Measurements from ENCODE around the gene BCAN. TPM values are rescaled to one million over a fixed set of nuclear protein-coding genes. Genes with fewer than 3 reads are reported as not detected.

The BCAN gene
- total RNA-seq, 1 experiment from 2014 or later = 0.37 TPM

- CTCF ChIA-PET = interaction anchor here (0.5 to 20.9 kb wide), 13 partner anchors 9 to 268 kb away, joined by 3 to 396 read pairs (median 7); partner anchors contain the start of genes INSRR and NES
- no peaks in the 10 kb centered on the region for H3K9me3 Mint-ChIP-seq (ENCODE audit: unreplicated experiment)
- H3K4me3 Mint-ChIP-seq (ENCODE audit: unreplicated experiment) = peak overlapping the region; percentile 5
- intact Hi-C loops (cut with micrococcal nuclease) = no loop called here
- no peak for TF ChIP-seq CTCF (IDR thresholded peaks at IDR 0.05; ENCODE audit: unreplicated experiment)
- POLR2A ChIA-PET = no interaction called here
- no peak for DNase-seq (ENCODE audit: unreplicated experiment)
- no TSS peak for BruUV-seq (replicated peaks)
- no peak overlapping the region for H3K27ac Mint-ChIP-seq (ENCODE audit: low read depth, unreplicated experiment)
- peaks cover 12% of the 10 kb centered on the region for H3K4me1 Mint-ChIP-seq (ENCODE audit: insufficient read depth, unreplicated experiment)
- peaks cover 78% of the 10 kb centered on the region for H3K27me3 Mint-ChIP-seq (ENCODE audit: insufficient read depth, unreplicated experiment)
- H3K36me3 Mint-ChIP-seq (ENCODE audit: insufficient read depth, unreplicated experiment) = no peaks in the 10 kb centered on the region
Measured at GRCh38 chr1:156622581-156623297, 19.2 kb upstream of the BCAN start.

- Mint-ChIP-seq H3K27me3 (ENCODE audit: insufficient read depth, unreplicated experiment) (peaks cover 72% of the 10 kb centered on the region), H3K27ac (ENCODE audit: low read depth, unreplicated experiment) (no peak overlapping the region), H3K9me3 (ENCODE audit: unreplicated experiment) (no peaks in the 10 kb centered on the region), H3K36me3 (ENCODE audit: insufficient read depth, unreplicated experiment) (no peaks in the 10 kb centered on the region), H3K4me1 (ENCODE audit: insufficient read depth, unreplicated experiment) (peaks cover 12% of the 10 kb centered on the region), H3K4me3 (ENCODE audit: unreplicated experiment) (peak overlapping the region; percentile 56)
- intact Hi-C loops (cut with micrococcal nuclease) = no loop called here
- no TSS peak for BruUV-seq (replicated peaks)
- peak; percentile 55 for DNase-seq (ENCODE audit: unreplicated experiment)
- CTCF ChIA-PET = interaction anchor here (0.5 to 20.9 kb wide), 33 partner anchors 11 to 267 kb away, joined by 3 to 396 read pairs (median 5); partner anchors contain the start of genes METTL25B and NES
- POLR2A ChIA-PET = interaction anchor here (0.5 to 1.2 kb wide), 6 partner anchors 14 to 197 kb away, joined by 3 to 4 read pairs (median 3); no protein-coding TSS in a partner anchor
- TF ChIP-seq CTCF (IDR thresholded peaks at IDR 0.05; ENCODE audit: unreplicated experiment) = peak; percentile 64
Measured at GRCh38 chr1:156623946-156624813, 17.7 kb upstream of the BCAN start.

- H3K36me3 Mint-ChIP-seq (ENCODE audit: insufficient read depth, unreplicated experiment) = no peaks in the 10 kb centered on the region
- peaks cover 12% of the 10 kb centered on the region for H3K4me1 Mint-ChIP-seq (ENCODE audit: insufficient read depth, unreplicated experiment)
- H3K4me3 Mint-ChIP-seq (ENCODE audit: unreplicated experiment) = peak overlapping the region; percentile 56
- BruUV-seq (replicated peaks) = no TSS peak
- ChIA-PET CTCF (interaction anchor here (0.5 to 20.9 kb wide), 30 partner anchors 10 to 282 kb away, joined by 3 to 396 read pairs (median 4); partner anchors contain the start of genes METTL25B and NES), POLR2A (interaction anchor here (0.7 to 1.2 kb wide), 4 partner anchors 15 to 196 kb away, joined by 3 to 4 read pairs (median 3); no protein-coding TSS in a partner anchor)
- H3K27ac Mint-ChIP-seq (ENCODE audit: low read depth, unreplicated experiment) = no peak overlapping the region
- H3K9me3 Mint-ChIP-seq (ENCODE audit: unreplicated experiment) = no peaks in the 10 kb centered on the region
- H3K27me3 Mint-ChIP-seq (ENCODE audit: insufficient read depth, unreplicated experiment) = peaks cover 65% of the 10 kb centered on the region
- no peak for DNase-seq (ENCODE audit: unreplicated experiment)
- intact Hi-C loops (cut with micrococcal nuclease) = no loop called here
- no peak for TF ChIP-seq CTCF (IDR thresholded peaks at IDR 0.05; ENCODE audit: unreplicated experiment)
Measured at GRCh38 chr1:156624814-156625435, 17.0 kb upstream of the BCAN start.
